Uterus (tissue), 2 donors: ENCODE data around the gene FAM120B.

Experiments
- CTCF ChIP-seq, 4 experiments: fragments of 200-600 bp in 2 of 4; fragments of 450-650 bp in 2 of 4; sonication (generic) in 2 of 4; IDR thresholded peaks; one replicate each; pipeline ENCODE4 v1.5.1; 2016 to 2019; ENCODE audit warnings: antibody characterized with exemption in 4 of 4, mild to moderate bottlenecking in 2 of 4, moderate library complexity in 1 of 4
- POLR2A ChIP-seq, 2 donors: fragments of 450-650 bp; IDR thresholded peaks; one replicate each; pipeline ENCODE4 v1.6.1; 2016; ENCODE audit warnings: antibody characterized with exemption in 2 of 2, mild to moderate bottlenecking in 1 of 2, moderate library complexity in 1 of 2

GRCh38 chr6:170296746-170297575 is 9.6 kb upstream of the FAM120B start:
- TF ChIP-seq CTCF (IDR thresholded peaks at IDR 0.05) (no peak), POLR2A (IDR thresholded peaks at IDR 0.05) (no peak)
